Urinary bladder (tissue), 4 donors: ENCODE measurements around the gene GP9. TPM values are rescaled to one million over a fixed set of nuclear protein-coding genes. Genes with fewer than 3 reads are reported as not detected.

Experiments
- DNase-seq: peaks from one replicate; pipeline ENCODE4 v3.0.0-alpha.2; 2015; ENCODE audit errors: extremely low spot score
- H3K27ac ChIP-seq: one replicate; pipeline ENCODE4 v1.5.1; 2013; ENCODE audit warnings: low read depth, mild to moderate bottlenecking, moderate library complexity
- H3K36me3 ChIP-seq: one replicate; pipeline ENCODE4 v1.6.1; 2013; ENCODE audit warnings: mild to moderate bottlenecking, moderate library complexity; ENCODE audit not compliant: insufficient read depth
- H3K4me1 ChIP-seq: one replicate; pipeline ENCODE4 v1.6.1; 2013; ENCODE audit warnings: mild to moderate bottlenecking, moderate library complexity; ENCODE audit not compliant: insufficient read depth
- H3K4me3 ChIP-seq: one replicate; pipeline ENCODE4 v1.5.1; 2013; ENCODE audit warnings: low read depth, low read length
- WGBS: extraction: QIAGEN DNeasy Blood & Tissue Kit; methylation state at CpG from one replicate; pipeline ENCODE4 v1.1.7; 2013; 5-methylcytosine and 5-hydroxymethylcytosine counted together
- polyA plus RNA-seq: library from polyadenylated mRNA; stranded (reverse); fragments of 200-250 nt; gene quantifications from one replicate; pipeline ENCODE4 v1.2.3, GENCODE V29; 2013
- total RNA-seq: library from RNA; depleted of rRNA; stranded (reverse); fragments of >200 nt; gene quantifications from one replicate; pipeline ENCODE4 v1.2.3, GENCODE V29; 2014
- donor health status: healthy with polysubstance abuse.
- donor health status: healthy.

GP9 gene
- total and polyA plus RNA-seq, 2 donors, result not detected

DNA sequence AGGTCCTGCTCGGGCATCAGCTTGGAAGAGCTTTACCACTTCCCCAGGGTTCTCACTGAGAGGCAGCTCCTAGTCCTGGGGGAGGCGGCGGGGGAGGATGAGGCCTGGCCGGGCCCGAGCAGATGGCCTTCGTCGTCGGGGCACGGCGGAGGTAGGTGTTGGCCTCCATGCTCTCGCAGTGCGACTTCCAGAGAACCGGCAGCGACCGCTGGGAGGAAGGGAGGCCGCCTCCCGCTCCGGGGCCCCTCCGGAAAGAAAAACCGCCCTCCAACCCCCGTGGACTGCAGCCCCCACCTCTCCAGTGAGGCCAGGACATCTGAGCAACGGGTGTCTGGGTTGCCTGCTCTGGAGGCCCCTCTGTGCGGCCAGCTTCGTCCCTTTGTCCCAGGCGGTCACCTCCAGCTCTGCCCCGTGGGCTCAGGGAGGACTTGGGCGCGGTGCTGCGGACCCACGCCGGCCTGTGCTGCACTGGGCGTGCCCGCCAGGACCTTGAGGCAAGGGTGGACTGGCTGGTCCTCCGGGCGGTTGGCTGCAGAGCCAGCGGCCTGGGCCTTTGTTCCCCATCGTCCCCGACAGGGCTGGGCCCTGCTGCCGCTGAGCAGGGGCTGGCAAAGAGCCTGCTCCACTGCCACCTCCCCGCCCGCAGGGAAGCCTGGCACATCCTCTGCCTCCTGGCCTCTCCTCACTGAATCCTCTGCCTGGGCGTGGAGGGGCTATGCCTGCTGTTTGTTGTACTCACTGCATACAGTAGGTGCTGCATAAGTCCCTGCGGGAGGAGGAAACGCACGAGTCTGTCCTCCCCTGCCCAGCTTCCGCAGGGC, 13.6 kb upstream of the GP9 start:
- no peak for DNase-seq
- 86% methylated on average over 46 of the region's 46 CpGs for WGBS
- Histone ChIP-seq H3K4me3 (no peak overlapping the region), H3K4me1 (no peaks in the 10 kb centered on the region), H3K27ac (no peak overlapping the region), H3K36me3 (no peaks in the 10 kb centered on the region)

DNA sequence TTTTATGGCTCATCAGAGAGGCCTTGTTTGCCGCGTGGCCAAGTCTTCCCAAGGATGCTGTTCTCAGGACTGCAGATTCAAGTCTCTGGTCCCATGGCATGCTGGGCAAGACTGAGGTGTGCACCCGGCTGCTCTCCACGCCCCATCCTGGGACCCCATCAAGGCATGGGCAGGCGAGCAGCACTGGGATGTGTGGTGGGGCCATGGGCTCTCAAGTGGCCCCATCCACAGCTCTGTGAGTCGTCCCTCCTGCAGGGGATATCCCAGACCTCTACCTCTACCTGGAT, 13.1 kb upstream of the GP9 start:
- DNase-seq, result no peak
- Histone ChIP-seq H3K4me3 (no peak overlapping the region), H3K36me3 (no peaks in the 10 kb centered on the region), H3K4me1 (no peaks in the 10 kb centered on the region), H3K27ac (no peak overlapping the region)
- 95% methylated on average over 6 of the region's 6 CpGs for WGBS

DNA sequence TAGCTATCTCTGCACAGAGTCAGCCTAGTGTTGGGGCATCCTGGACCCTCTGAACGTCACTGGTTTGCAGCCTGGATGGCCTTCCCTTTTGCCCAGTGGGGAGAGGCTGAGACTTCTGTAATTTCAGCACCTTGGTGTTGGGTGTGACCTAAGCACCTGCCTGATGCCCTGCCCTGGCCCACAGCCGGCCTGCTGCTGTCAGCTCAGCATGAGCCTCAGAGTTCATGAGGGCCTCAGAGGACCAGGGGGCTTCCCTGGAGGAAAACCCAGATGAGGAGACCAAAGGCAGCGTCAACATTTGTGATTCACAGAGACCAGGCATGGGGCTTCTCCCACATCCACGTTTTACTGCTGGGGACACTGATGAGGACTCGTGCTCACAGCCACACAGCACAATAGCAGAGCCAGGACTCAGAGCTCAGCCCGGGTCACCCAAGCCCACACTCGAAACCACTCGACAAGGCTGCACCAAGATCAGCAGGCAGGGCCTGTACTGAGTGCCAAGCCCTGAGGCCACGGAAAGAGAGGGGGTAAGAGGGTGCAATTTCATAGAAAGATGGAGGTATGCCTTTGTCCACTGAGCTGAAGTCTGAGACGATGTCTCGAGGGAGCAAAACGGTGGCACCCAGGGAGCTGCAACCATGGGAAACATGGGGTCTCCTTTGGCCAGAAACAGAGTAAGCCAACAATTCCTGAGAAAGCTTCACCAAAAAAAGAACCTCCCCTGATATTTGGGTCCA, 9.9 kb upstream of the GP9 start:
- 94% methylated on average over 12 of the region's 12 CpGs for WGBS
- DNase-seq, result no peak
- Histone ChIP-seq H3K4me1 (no peaks in the 10 kb centered on the region), H3K27ac (no peak overlapping the region), H3K4me3 (no peak overlapping the region), H3K36me3 (no peaks in the 10 kb centered on the region)

DNA sequence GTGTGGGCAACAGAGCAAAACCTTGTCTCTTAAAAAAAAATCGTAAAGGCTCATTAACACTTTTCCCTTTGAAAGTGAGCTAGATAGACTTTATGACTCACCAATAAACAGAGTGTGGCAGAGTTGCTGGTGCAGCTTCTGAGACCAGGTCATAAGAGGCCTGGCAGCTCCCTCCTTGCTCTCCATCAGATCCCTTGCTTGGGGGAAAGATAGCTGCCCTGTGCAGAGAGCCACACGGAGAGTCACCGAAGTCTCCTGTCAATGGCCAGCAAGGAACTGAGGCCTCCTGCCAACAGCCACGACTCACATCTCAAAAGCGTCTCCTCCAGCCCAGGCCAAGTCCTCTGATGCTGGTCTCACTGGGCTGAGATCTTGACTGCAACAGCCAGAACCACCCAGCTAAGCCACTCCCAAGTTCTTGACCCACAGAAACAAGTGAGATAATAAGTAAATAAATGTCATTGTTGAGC, 8.7 kb upstream of the GP9 start:
- no peak for DNase-seq
- H3K4me1 ChIP-seq, result no peaks in the 10 kb centered on the region
- H3K4me3 ChIP-seq, result no peak overlapping the region
- H3K27ac ChIP-seq, result no peak overlapping the region
- WGBS, result 29% methylated on average over 5 of the region's 5 CpGs
- H3K36me3 ChIP-seq, result no peaks in the 10 kb centered on the region

DNA sequence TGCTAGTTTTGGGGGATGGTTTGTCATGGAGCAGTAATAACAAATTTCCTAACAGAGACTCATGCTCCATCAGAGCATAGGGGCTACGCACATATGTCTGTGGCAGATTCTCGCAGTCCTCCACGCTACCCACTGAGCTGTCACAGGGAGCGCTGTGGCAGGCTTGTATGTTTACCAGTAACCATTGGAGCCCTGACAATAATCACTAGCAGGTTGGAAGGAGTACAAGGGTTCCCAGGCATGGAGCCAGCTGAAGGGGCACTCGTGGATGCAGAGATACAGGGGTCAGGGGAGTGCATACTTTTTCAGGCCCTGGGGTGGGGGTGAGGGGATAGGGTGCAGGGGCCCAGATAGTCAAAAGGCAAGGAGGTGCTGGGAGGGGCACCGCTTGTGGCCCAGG, 7.9 kb upstream of the GP9 start:
- no peak for DNase-seq
- Histone ChIP-seq H3K4me1 (no peaks in the 10 kb centered on the region), H3K4me3 (no peak overlapping the region), H3K27ac (no peak overlapping the region), H3K36me3 (no peaks in the 10 kb centered on the region)
- 41% methylated on average over 6 of the region's 6 CpGs for WGBS

DNA sequence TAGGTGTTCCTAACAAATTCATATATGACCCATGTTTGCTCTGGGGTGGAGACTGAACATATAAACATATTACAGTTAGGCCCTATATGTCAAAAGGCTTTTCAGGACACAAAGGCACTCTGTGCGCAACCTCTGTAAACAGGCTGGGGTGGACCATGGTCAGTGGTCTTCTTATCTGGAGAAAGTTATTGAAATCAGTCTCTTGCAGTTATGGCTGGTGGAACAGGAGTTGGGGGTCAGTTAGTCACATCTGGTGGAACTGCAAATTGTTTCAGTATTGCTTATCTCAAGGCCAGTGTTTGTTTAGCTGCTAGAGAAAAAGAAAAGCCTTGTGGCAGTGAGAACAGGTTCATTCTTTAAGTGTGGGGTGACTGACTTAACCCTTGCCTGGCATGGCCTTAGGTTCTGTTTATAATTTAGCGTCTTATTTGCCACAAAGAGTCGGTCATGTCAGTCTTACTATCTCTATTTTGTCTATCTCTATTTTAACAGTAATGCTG, 5.9 kb upstream of the GP9 start:
- no peak overlapping the region for H3K27ac ChIP-seq
- WGBS, result 87% methylated on average over 3 of the region's 3 CpGs

DNA sequence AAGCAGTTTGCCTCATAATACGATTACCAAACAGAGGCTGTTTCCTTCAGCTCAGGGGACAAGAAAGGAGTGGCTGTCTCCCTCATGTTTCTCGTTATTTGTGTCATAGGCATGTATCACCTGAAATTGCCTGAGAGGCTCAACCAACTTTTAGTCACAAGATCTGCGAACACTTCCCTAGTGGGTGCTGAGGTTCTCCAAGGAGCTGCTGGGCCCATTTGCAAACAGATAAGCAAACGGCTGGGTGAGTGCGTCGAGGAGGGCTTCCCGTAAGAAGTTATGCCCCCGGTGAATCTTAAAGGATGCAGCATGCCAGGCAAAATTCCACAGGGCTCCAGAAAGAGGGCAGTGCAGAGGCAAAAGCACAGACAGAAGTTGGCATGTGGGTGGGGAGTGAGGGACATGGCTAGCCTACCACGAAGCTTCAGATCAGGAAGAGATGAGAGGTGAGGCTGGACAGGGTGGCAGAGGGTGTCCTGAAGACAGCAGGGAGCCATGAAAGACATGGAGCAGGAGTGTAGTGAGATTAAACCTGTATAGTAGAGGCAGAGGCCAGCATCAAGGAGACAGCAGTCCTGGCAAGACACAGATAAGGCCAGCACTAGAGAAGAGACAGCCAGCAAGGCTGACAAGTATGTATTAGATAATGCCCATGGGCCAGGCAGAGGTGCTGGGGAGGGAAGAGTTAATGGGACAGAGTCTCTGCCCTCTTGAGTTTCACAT, 4.0 kb upstream of the GP9 start:
- no peaks in the 10 kb centered on the region for H3K4me1 ChIP-seq
- H3K36me3 ChIP-seq, result no peaks in the 10 kb centered on the region
- no peak for DNase-seq
- H3K4me3 ChIP-seq, result no peak overlapping the region
- WGBS, result 72% methylated on average over 9 of the region's 9 CpGs
- no peak overlapping the region for H3K27ac ChIP-seq

More for the DNA sequence above, 5.9 kb upstream of the GP9 start:
- H3K4me1 ChIP-seq, result no peaks in the 10 kb centered on the region
- DNase-seq, result no peak
- H3K36me3 ChIP-seq, result no peaks in the 10 kb centered on the region
- H3K4me3 ChIP-seq, result no peak overlapping the region

DNA sequence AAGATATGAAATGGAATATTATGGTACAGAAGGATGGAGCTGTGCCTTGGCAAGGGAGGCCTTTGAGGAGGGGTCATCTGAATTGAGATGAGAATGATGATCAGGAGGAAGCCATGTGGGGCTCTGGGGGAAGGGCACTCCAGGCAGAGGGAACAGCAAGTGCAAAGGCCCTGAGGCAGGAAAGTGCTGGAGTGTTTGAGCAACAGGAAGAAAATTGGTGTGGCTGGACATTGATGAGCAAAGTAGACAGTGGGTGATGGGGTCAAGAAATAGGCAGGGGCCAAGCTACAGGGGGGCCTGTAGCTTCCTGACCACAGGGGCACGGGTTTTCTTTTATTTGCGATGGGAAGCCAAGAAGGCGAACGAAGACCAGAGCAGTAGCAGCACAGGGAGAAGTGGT, 3.3 kb upstream of the GP9 start:
- WGBS, result 91% methylated on average over 4 of the region's 4 CpGs
- no peak for DNase-seq

DNA sequence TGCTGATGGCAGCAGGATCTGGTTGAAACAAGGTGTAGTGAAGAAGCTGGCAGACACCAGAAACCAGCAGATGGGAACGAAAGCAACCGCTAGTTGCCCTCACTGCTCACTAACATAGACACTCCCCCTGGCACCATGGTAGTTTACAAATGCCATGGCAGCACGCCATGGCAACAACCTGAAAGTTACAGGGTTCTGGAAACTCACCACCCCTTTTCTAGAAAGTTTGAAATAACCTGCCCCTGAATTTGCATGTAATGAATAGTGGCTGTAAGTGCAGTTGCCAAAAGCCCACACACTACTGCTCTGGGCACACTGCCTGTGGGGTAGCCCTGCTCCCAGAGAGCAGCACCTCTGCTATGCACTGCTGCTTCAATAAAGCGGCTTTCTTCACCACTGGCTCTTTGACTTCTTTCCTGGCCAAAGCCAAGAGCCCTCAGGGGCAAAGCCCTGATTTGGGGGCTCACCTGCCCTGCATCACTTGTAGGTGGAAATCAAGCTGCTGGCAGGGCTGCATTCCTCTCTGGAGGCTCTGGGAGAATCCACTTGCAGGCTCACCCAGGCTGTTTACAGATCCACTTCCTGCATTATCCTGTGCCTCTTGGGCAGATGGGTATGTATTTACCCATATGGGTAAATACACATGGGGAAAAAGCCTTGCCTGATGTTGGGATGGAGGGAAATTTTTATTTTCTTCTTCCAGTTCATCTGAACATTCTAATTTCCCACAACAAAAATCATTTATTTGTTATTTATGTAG, 2.0 kb upstream of the GP9 start:
- no peak overlapping the region for H3K27ac ChIP-seq
- H3K4me3 ChIP-seq, result no peak overlapping the region
- no peaks in the 10 kb centered on the region for H3K4me1 ChIP-seq
- DNase-seq, result no peak
- 71% methylated on average over 4 of the region's 4 CpGs for WGBS
- no peaks in the 10 kb centered on the region for H3K36me3 ChIP-seq

More for the DNA sequence above, 3.3 kb upstream of the GP9 start:
- no peak overlapping the region for H3K27ac ChIP-seq
- no peaks in the 10 kb centered on the region for H3K36me3 ChIP-seq
- no peaks in the 10 kb centered on the region for H3K4me1 ChIP-seq
- no peak overlapping the region for H3K4me3 ChIP-seq

DNA sequence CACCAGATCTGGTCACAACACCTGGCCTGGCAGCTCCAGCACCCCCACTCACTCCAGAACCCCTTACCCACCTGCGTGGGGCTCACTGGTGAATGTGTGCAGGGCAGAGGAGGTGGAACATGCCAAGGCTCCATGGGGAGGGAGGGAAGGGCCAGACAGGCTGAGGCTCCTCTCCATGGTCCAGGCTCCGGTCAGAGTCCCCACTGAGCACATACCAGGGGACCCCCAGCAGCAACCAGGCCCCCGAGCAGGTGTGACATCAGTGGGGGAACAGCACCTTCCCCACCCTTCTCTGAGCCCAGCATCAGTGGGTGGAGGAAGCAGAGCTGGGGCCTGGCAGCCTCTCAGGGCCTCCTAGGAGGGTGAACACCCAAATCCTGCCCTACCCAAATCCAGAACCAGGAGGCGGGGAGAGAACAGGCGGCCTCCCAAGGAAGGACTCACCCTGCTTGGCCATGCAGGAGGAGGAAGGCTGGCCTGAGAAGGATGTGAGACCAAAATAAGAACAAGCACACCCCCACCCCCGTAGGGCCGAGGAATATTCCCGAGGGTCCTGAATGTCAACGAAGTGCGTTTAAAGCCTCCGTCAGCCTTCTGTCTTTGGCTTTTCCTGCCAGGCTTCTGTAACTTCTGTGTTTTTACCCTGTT, 1.1 kb upstream of the GP9 start:
- H3K4me3 ChIP-seq, result no peak overlapping the region
- 83% methylated on average over 11 of the region's 11 CpGs for WGBS
- H3K36me3 ChIP-seq, result no peaks in the 10 kb centered on the region
- DNase-seq, result no peak
- no peak overlapping the region for H3K27ac ChIP-seq
- no peaks in the 10 kb centered on the region for H3K4me1 ChIP-seq

DNA sequence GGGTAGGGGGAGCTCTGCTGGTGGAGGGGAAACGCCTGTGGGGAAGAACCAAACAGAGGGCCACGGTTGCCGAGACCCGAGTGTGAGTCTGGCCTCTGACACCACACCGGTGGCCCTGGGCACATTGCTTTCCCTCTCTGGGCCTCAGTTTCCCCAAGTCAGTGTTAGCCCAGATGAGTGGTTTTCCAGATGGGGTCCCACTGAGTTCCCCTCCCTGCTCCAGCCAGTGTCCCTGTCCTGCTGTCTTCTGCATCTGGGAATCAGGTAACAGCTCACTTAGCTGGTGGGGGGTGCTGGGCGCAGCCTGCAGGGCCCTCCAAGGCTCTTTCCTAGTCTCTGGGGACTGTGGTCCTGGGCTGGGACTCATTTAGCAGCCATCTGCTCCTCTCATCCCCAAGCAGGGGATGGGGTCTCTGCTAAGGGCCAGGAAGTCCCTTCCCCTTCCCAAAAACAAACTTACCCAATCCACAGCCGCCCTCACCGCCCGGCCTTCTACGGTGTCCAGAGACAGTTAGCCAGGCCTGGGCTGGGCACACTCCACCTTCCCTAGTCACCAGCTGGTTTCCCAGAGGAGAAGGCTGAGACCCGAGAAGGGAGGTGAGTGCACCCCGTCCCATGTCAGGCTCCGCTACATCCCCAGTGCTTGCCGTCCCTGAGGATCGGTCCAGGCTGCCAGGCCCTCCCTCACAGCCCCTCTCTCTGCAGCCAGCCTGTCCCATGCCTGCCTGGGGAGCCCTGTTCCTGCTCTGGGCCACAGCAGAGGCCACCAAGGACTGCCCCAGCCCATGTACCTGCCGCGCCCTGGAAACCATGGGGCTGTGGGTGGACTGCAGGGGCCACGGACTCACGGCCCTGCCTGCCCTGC, 676 bp downstream of the GP9 start:
- H3K4me1 ChIP-seq, result no peaks in the 10 kb centered on the region
- no peak for DNase-seq
- WGBS, result 92% methylated on average over 19 of the region's 19 CpGs

More for the DNA sequence above, 676 bp downstream of the GP9 start:
- no peak overlapping the region for H3K4me3 ChIP-seq
- no peak overlapping the region for H3K27ac ChIP-seq
- H3K36me3 ChIP-seq, result no peaks in the 10 kb centered on the region
